ENCODE results near the gene TRIM28.

TRIM28 gene

GRCh38 chr19:58552655-58553054 lies 8.8 kb downstream of the TRIM28 start:
- Histone ChIP-seq H3K4me1 (ENCODE audit: insufficient read depth, low read length, poor library complexity, severe bottlenecking) (peaks cover 29% of the 10 kb centered on the region), H2AFZ (ENCODE audit: low read length) (no peak overlapping the region), H3K36me3 (ENCODE audit: insufficient read depth, low read length) (peaks cover 63% of the 10 kb centered on the region), H3K9me2 (replicated peaks; ENCODE audit: low read depth, low read length) (no peaks in the 10 kb centered on the region), H3F3A (ENCODE audit: low read depth) (peaks cover 25% of the 10 kb centered on the region; the same call in 1 of the 2 replicates), H4K20me1 (ENCODE audit: insufficient read depth, low read length, poor library complexity, severe bottlenecking) (peaks cover 88% of the 10 kb centered on the region), H3K9ac (ENCODE audit: low read depth, low read length, poor library complexity, severe bottlenecking) (no peak overlapping the region), H3K4me2 (ENCODE audit: low read depth, low read length, poor library complexity, severe bottlenecking) (no peak overlapping the region), H3K9me3 (ENCODE audit: insufficient read depth, low read depth, low read length) (no peaks in the 10 kb centered on the region), H3K27me3 (ENCODE audit: insufficient read depth, low read length, poor library complexity, severe bottlenecking) (no peaks in the 10 kb centered on the region), H3K4me3 (ENCODE audit: low read length, poor library complexity, severe bottlenecking) (no peak overlapping the region), H3K79me2 (ENCODE audit: insufficient read depth, low read length) (peaks cover 92% of the 10 kb centered on the region)
- TF ChIP-seq, protein P1, sequence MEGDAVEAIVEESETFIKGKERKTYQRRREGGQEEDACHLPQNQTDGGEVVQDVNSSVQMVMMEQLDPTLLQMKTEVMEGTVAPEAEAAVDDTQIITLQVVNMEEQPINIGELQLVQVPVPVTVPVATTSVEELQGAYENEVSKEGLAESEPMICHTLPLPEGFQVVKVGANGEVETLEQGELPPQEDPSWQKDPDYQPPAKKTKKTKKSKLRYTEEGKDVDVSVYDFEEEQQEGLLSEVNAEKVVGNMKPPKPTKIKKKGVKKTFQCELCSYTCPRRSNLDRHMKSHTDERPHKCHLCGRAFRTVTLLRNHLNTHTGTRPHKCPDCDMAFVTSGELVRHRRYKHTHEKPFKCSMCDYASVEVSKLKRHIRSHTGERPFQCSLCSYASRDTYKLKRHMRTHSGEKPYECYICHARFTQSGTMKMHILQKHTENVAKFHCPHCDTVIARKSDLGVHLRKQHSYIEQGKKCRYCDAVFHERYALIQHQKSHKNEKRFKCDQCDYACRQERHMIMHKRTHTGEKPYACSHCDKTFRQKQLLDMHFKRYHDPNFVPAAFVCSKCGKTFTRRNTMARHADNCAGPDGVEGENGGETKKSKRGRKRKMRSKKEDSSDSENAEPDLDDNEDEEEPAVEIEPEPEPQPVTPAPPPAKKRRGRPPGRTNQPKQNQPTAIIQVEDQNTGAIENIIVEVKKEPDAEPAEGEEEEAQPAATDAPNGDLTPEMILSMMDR (conservative IDR thresholded peaks at IDR 0.05; ENCODE audit: low read length), result no peak
- TF ChIP-seq EZH2phosphoT487 (IDR thresholded peaks at IDR 0.05; ENCODE audit: borderline replicate concordance), result no peak

DNA sequence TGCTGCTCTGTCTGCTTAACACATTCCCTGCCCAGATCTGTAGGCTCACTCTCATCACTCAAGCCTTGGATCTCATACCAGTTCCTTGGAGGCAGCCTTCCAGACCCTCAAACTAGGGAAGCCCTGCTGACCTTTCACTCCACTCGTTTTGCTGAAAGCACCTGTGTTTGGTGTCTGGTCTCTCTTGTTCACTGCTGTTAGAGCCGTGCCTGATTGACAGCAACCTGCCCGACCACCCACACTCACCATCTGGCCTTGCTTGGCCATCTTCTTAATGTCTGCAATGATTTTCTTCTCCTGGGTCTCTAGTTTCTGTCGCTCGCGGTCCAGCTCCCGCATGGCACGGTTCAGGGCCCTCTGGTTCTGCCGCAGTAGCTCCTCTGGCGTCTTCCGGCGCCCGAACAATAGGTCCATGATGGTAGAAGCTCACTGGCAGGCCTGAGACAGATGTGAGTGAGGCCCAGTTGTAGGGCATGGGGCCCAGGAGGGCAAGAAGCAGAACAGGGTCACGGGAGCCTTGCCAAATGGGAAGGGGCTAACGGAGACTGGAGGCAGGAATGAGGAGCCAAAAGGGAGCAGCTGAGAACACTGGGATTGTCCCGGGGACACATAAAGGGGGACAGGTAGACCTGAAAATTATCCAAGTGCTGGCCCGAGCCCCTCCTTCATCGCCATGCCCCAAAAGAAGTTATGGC lies 10.1 kb downstream of the TRIM28 start:
- H3K27me3 ChIP-seq (ENCODE audit: insufficient read depth, low read length, poor library complexity, severe bottlenecking), result no peaks in the 10 kb centered on the region
- H3K9me3 ChIP-seq (ENCODE audit: insufficient read depth, low read depth, low read length), result no peaks in the 10 kb centered on the region
- no peaks in the 10 kb centered on the region for H3K9me2 ChIP-seq (replicated peaks; ENCODE audit: low read depth, low read length)
- peak overlapping the region; percentile 99 for H3K9ac ChIP-seq (ENCODE audit: low read depth, low read length, poor library complexity, severe bottlenecking)
- peaks cover 25% of the 10 kb centered on the region; the same call in 1 of the 2 replicates for H3F3A ChIP-seq (ENCODE audit: low read depth)
- peaks cover 27% of the 10 kb centered on the region for H3K4me1 ChIP-seq (ENCODE audit: insufficient read depth, low read length, poor library complexity, severe bottlenecking)
- H4K20me1 ChIP-seq (ENCODE audit: insufficient read depth, low read length, poor library complexity, severe bottlenecking), result peaks cover 80% of the 10 kb centered on the region
- TF ChIP-seq, protein P1 (conservative IDR thresholded peaks at IDR 0.05; ENCODE audit: low read length), result no peak
- TF ChIP-seq EZH2phosphoT487 (IDR thresholded peaks at IDR 0.05; ENCODE audit: borderline replicate concordance), result no peak
- H3K4me2 ChIP-seq (ENCODE audit: low read depth, low read length, poor library complexity, severe bottlenecking), result peak overlapping the region; percentile 86
- no peak overlapping the region for H2AFZ ChIP-seq (ENCODE audit: low read length)
- H3K4me3 ChIP-seq (ENCODE audit: low read length, poor library complexity, severe bottlenecking), result peak overlapping the region; percentile 90
- H3K36me3 ChIP-seq (ENCODE audit: insufficient read depth, low read length), result peaks cover 50% of the 10 kb centered on the region
- H3K79me2 ChIP-seq (ENCODE audit: insufficient read depth, low read length), result peaks cover 84% of the 10 kb centered on the region

GRCh38 chr19:58554494-58555368 lies 10.9 kb downstream of the TRIM28 start, which contains the start of gene CHMP2A:
Gene CHMP2A, minus strand, starts transcription at chr19:58555105. Its CDS starts 893 bp downstream, at chr19:58554212.
- H4K20me1 ChIP-seq (ENCODE audit: insufficient read depth, low read length, poor library complexity, severe bottlenecking), result peaks cover 72% of the 10 kb centered on the region
- H3K27me3 ChIP-seq (ENCODE audit: insufficient read depth, low read length, poor library complexity, severe bottlenecking), result no peaks in the 10 kb centered on the region
- H3K4me1 ChIP-seq (ENCODE audit: insufficient read depth, low read length, poor library complexity, severe bottlenecking), result peaks cover 28% of the 10 kb centered on the region
- H2AFZ ChIP-seq (ENCODE audit: low read length), result peak within 1 kb of the TSS; percentile 47; the same call in 1 of the 2 replicates
- H3F3A ChIP-seq (ENCODE audit: low read depth), result peaks cover 28% of the 10 kb centered on the region; the same call in 1 of the 2 replicates
- peaks cover 42% of the 10 kb centered on the region; the same call in 1 of the 2 replicates for H3K36me3 ChIP-seq (ENCODE audit: insufficient read depth, low read length)
- no peaks in the 10 kb centered on the region for H3K9me2 ChIP-seq (replicated peaks; ENCODE audit: low read depth, low read length)
- no peaks in the 10 kb centered on the region for H3K9me3 ChIP-seq (ENCODE audit: insufficient read depth, low read depth, low read length)
- TF ChIP-seq EZH2phosphoT487 (IDR thresholded peaks at IDR 0.05; ENCODE audit: borderline replicate concordance), result no peak
- TF ChIP-seq, protein P1 (conservative IDR thresholded peaks at IDR 0.05; ENCODE audit: low read length), result no peak
- H3K4me3 ChIP-seq (ENCODE audit: low read length, poor library complexity, severe bottlenecking), result peak within 1 kb of the TSS; percentile 90
- H3K79me2 ChIP-seq (ENCODE audit: insufficient read depth, low read length), result peaks cover 78% of the 10 kb centered on the region
- peak within 1 kb of the TSS; percentile 99 for H3K9ac ChIP-seq (ENCODE audit: low read depth, low read length, poor library complexity, severe bottlenecking)
- H3K4me2 ChIP-seq (ENCODE audit: low read depth, low read length, poor library complexity, severe bottlenecking), result peak within 1 kb of the TSS; percentile 86

All from Loucy (cell line).